Sigmoid colon (tissue), 4 donors: ENCODE measurements around the gene MAP7D2.

Experiments
- EP300 ChIP-seq, 4 donors: sonication (generic); formaldehyde crosslinking; IDR thresholded peaks; one replicate each; pipeline ENCODE4 v1.6.1; 2017; ENCODE audit warnings: antibody characterized with exemption in 4 of 4
- POLR2A ChIP-seq, 2 donors: fragments of 450-650 bp; IDR thresholded peaks; one replicate each; pipeline ENCODE4 v1.6.1; 2016; ENCODE audit warnings: antibody characterized with exemption in 2 of 2, mild to moderate bottlenecking in 2 of 2, moderate library complexity in 2 of 2

GRCh38 chrX:20151689-20152088, 35.0 kb upstream of the MAP7D2 start:
- TF ChIP-seq POLR2A (IDR thresholded peaks at IDR 0.05) (no peak), EP300 (IDR thresholded peaks at IDR 0.05) (no peak)
